IPS-18a (cell line): ENCODE data around the gene GALNT2.

Experiments used
- H3K27ac ChIP-seq: one replicate; pipeline ENCODE4 v1.5.1; 2013; ENCODE audit warnings: low read length
- H3K27me3 ChIP-seq: one replicate; pipeline ENCODE4 v1.6.1; 2013; ENCODE audit warnings: mild to moderate bottlenecking, low read length; ENCODE audit not compliant: control insufficient read depth, insufficient read depth
- H3K36me3 ChIP-seq: one replicate; pipeline ENCODE4 v1.6.1; 2013; ENCODE audit warnings: low read depth, low read length; ENCODE audit not compliant: control insufficient read depth
- H3K4me1 ChIP-seq: one replicate; pipeline ENCODE4 v1.6.1; 2013; ENCODE audit warnings: low read depth, low read length; ENCODE audit not compliant: control insufficient read depth
- H3K4me3 ChIP-seq: one replicate; pipeline ENCODE4 v1.5.1; 2013; ENCODE audit warnings: low read length
- H3K9ac ChIP-seq: one replicate; pipeline ENCODE4 v1.6.1; 2013; ENCODE audit warnings: mild to moderate bottlenecking, low read length, moderate library complexity
- H3K9me3 ChIP-seq: one replicate; pipeline ENCODE4 v1.6.1; 2013; ENCODE audit warnings: low read depth, low read length; ENCODE audit not compliant: control insufficient read depth

The GALNT2 gene

GRCh38 chr1:230067419-230067870 is 407 bp downstream of the GALNT2 start:
- peaks cover 28% of the 10 kb centered on the region for H3K27me3 ChIP-seq
- no peaks in the 10 kb centered on the region for H3K9me3 ChIP-seq
- peaks cover 21% of the 10 kb centered on the region for H3K4me1 ChIP-seq
- peak overlapping the region; percentile 77 for H3K4me3 ChIP-seq
- H3K36me3 ChIP-seq: no peaks in the 10 kb centered on the region
- H3K9ac ChIP-seq: peak overlapping the region; percentile 71
- no peak overlapping the region for H3K27ac ChIP-seq

GRCh38 chr1:230067871-230068620 is 1.0 kb downstream of the GALNT2 start:
- peaks cover 21% of the 10 kb centered on the region for H3K4me1 ChIP-seq
- peaks cover 28% of the 10 kb centered on the region for H3K27me3 ChIP-seq
- H3K27ac ChIP-seq: no peak overlapping the region
- peak overlapping the region; percentile 71 for H3K9ac ChIP-seq
- peak overlapping the region; percentile 77 for H3K4me3 ChIP-seq
- no peaks in the 10 kb centered on the region for H3K9me3 ChIP-seq
- no peaks in the 10 kb centered on the region for H3K36me3 ChIP-seq

- Histone ChIP-seq H3K9ac (peak overlapping the region; percentile 71), H3K4me1 (peaks cover 21% of the 10 kb centered on the region), H3K4me3 (peak overlapping the region; percentile 77), H3K36me3 (no peaks in the 10 kb centered on the region), H3K27me3 (peaks cover 28% of the 10 kb centered on the region), H3K9me3 (no peaks in the 10 kb centered on the region), H3K27ac (no peak overlapping the region)
These were observed 1.5 kb downstream of the GALNT2 start for GRCh38 chr1:230068621-230068873.

GRCh38 chr1:230068952-230069684 is 2.1 kb downstream of the GALNT2 start:
- no peak overlapping the region for H3K27ac ChIP-seq

GRCh38 chr1:230069796-230070195 is 2.8 kb downstream of the GALNT2 start:
- H3K27ac ChIP-seq: no peak overlapping the region
- H3K9ac ChIP-seq: no peak overlapping the region
- H3K4me1 ChIP-seq: peaks cover 21% of the 10 kb centered on the region
- no peaks in the 10 kb centered on the region for H3K9me3 ChIP-seq
- no peak overlapping the region for H3K4me3 ChIP-seq
- H3K27me3 ChIP-seq: peaks cover 28% of the 10 kb centered on the region
- no peaks in the 10 kb centered on the region for H3K36me3 ChIP-seq

More at GRCh38 chr1:230068952-230069684, 2.1 kb downstream of the GALNT2 start:
- Histone ChIP-seq H3K4me3 (peak overlapping the region; percentile 77), H3K9me3 (no peaks in the 10 kb centered on the region), H3K36me3 (no peaks in the 10 kb centered on the region), H3K4me1 (peaks cover 21% of the 10 kb centered on the region), H3K27me3 (peaks cover 28% of the 10 kb centered on the region), H3K9ac (peak overlapping the region; percentile 71)

GRCh38 chr1:230070321-230071208 is 3.5 kb downstream of the GALNT2 start:
- Histone ChIP-seq H3K36me3 (no peaks in the 10 kb centered on the region), H3K9ac (no peak overlapping the region), H3K4me1 (peaks cover 21% of the 10 kb centered on the region), H3K9me3 (no peaks in the 10 kb centered on the region), H3K27me3 (peaks cover 26% of the 10 kb centered on the region), H3K4me3 (no peak overlapping the region), H3K27ac (no peak overlapping the region)

- Histone ChIP-seq H3K27ac (no peak overlapping the region), H3K4me1 (peaks cover 17% of the 10 kb centered on the region), H3K4me3 (no peak overlapping the region)
These were observed 4.3 kb downstream of the GALNT2 start for GRCh38 chr1:230071316-230071715.

GRCh38 chr1:230072296-230072695 is 5.3 kb downstream of the GALNT2 start:
- Histone ChIP-seq H3K9ac (no peak overlapping the region), H3K4me1 (peaks cover 15% of the 10 kb centered on the region), H3K27me3 (peaks cover 19% of the 10 kb centered on the region), H3K4me3 (no peak overlapping the region), H3K9me3 (no peaks in the 10 kb centered on the region), H3K36me3 (no peaks in the 10 kb centered on the region), H3K27ac (no peak overlapping the region)

More at GRCh38 chr1:230071316-230071715, 4.3 kb downstream of the GALNT2 start:
- H3K36me3 ChIP-seq: no peaks in the 10 kb centered on the region
- peaks cover 19% of the 10 kb centered on the region for H3K27me3 ChIP-seq
- no peak overlapping the region for H3K9ac ChIP-seq
- no peaks in the 10 kb centered on the region for H3K9me3 ChIP-seq

- Histone ChIP-seq H3K4me3 (no peak overlapping the region), H3K27ac (no peak overlapping the region), H3K9ac (no peak overlapping the region), H3K4me1 (peaks cover 18% of the 10 kb centered on the region), H3K36me3 (no peaks in the 10 kb centered on the region), H3K9me3 (no peaks in the 10 kb centered on the region), H3K27me3 (peaks cover 19% of the 10 kb centered on the region)
These were observed 5.8 kb downstream of the GALNT2 start for GRCh38 chr1:230072866-230073265.

- peaks cover 14% of the 10 kb centered on the region for H3K27me3 ChIP-seq
- no peak overlapping the region for H3K9ac ChIP-seq
- H3K4me1 ChIP-seq: peaks cover 17% of the 10 kb centered on the region
- no peak overlapping the region for H3K4me3 ChIP-seq
- H3K27ac ChIP-seq: no peak overlapping the region
- H3K9me3 ChIP-seq: no peaks in the 10 kb centered on the region
- H3K36me3 ChIP-seq: no peaks in the 10 kb centered on the region
These were observed 6.5 kb downstream of the GALNT2 start for GRCh38 chr1:230073371-230074035.

GRCh38 chr1:230074270-230074669 is 7.2 kb downstream of the GALNT2 start:
- no peak overlapping the region for H3K9ac ChIP-seq
- no peak overlapping the region for H3K27ac ChIP-seq
- H3K27me3 ChIP-seq: peaks cover 6% of the 10 kb centered on the region
- no peak overlapping the region for H3K4me3 ChIP-seq
- no peaks in the 10 kb centered on the region for H3K36me3 ChIP-seq
- no peaks in the 10 kb centered on the region for H3K9me3 ChIP-seq
- peaks cover 10% of the 10 kb centered on the region for H3K4me1 ChIP-seq
